ENCODE results near the gene TSPY2. TPM values are rescaled to one million over a fixed set of nuclear protein-coding genes. Genes with fewer than 3 reads are reported as not detected.
"Not testable (repeated sequence)": the region's sequence is repeated elsewhere in the genome, so short reads cannot be mapped to it uniquely, and the experiment has no call there.

Gene TSPY2
- not detected for total RNA-seq
- long read RNA-seq: 0 reads

GRCh38 chrY:6245923-6246322 is at the start of gene TSPY2:
TSPY2 (plus strand) TSS chrY:6246223; CDS start chrY:6246269, 46 bp downstream.
- H3K36me3 ChIP-seq; H3K27ac ChIP-seq; H3K4me1 ChIP-seq; H3K9me3 ChIP-seq; H3K27me3 ChIP-seq (ENCODE audit: low read depth); ATAC-seq; intact Hi-C loops (cut with DNase I); H3K4me3 ChIP-seq; DNase-seq: not testable (repeated sequence)

GRCh38 chrY:6209565-6209964 is 36.5 kb upstream of the TSPY2 start:
- H3K27ac ChIP-seq; H3K4me1 ChIP-seq; DNase-seq; H3K36me3 ChIP-seq; H3K9me3 ChIP-seq; H3K4me3 ChIP-seq; intact Hi-C loops (cut with DNase I); ATAC-seq; H3K27me3 ChIP-seq (ENCODE audit: low read depth): not testable (repeated sequence)

GRCh38 chrY:6217045-6217444 is 29.0 kb upstream of the TSPY2 start:
- H3K27ac ChIP-seq; H3K9me3 ChIP-seq; ATAC-seq; H3K4me3 ChIP-seq; intact Hi-C loops (cut with DNase I); H3K36me3 ChIP-seq; DNase-seq; H3K27me3 ChIP-seq (ENCODE audit: low read depth); H3K4me1 ChIP-seq: not testable (repeated sequence)

- H3K27me3 ChIP-seq (ENCODE audit: low read depth); H3K4me1 ChIP-seq; ATAC-seq; intact Hi-C loops (cut with DNase I); DNase-seq; H3K9me3 ChIP-seq; H3K36me3 ChIP-seq; H3K27ac ChIP-seq; H3K4me3 ChIP-seq: not testable (repeated sequence)
Measured at GRCh38 chrY:6269839-6270238, 23.8 kb downstream of the TSPY2 start.
